K562 (cell line): Measurements from ENCODE around the gene SPRED2. TPM values are rescaled to one million over a fixed set of nuclear protein-coding genes. Genes with fewer than 3 reads are reported as not detected.

Experiments used
- ATAC-seq: fragments of 200-7000 bp; cut with Tn5 transposase; 3 replicates; pipeline ENCODE4 v1.9.1; 2020; ENCODE audit warnings: moderate library complexity
- BruUV-seq: library from RNA; stranded (reverse); fragments of 400-500 nt; replicated peaks from 2 replicates; lab custom pipeline; 2021; lab: Mats Ljungman, UMichigan
- CTCF ChIA-PET: fragments of 300-600 bp; formaldehyde crosslinking; extraction: SDS; loops from one replicate; lab custom pipeline; 2021; ENCODE audit warnings: low intra/inter-chr PET ratio; lab: Yijun Ruan, JAX
- POLR2A ChIA-PET: fragments of 300-600, 350-650 bp; sonication (Branson Sonifier 250); formaldehyde crosslinking; extraction: SDS; loops from one replicate; lab custom pipeline; 2021; ENCODE audit warnings: antibody characterized with exemption, inconsistent platforms; lab: Yijun Ruan, JAX
- DNase-seq, 4 experiments: peaks; one replicate each; pipeline versions ENCODE4 v3.0.0 to v3.0.0-alpha.2; 2011 to 2018; ENCODE audit warnings: low spot score in 3 of 4, mixed read lengths in 3 of 4; ENCODE audit errors: extremely low read depth in 1 of 4
- FAIRE-seq: peaks from 2 replicates; lab custom pipeline; 2011; peaks lifted over from hg19 to GRCh38; lab: Jason Lieb, UNC
- H2AFZ ChIP-seq: 2 replicates; pipeline ENCODE4 v1.6.0; 2011; ENCODE audit warnings: low read depth, low read length, control low read depth, inconsistent platforms
- H3K27ac ChIP-seq: fragments of 200-600 bp; 3 replicates; pipeline ENCODE4 v1.8.0; 2011; ENCODE audit warnings: low read depth, mild to moderate bottlenecking, control low read depth, inconsistent platforms, low read length, moderate library complexity, mixed read lengths; ENCODE audit errors: extremely low read depth
- H3K27me3 ChIP-seq, 2 experiments: fragments of 300-600 bp in 1 of 2; 2 replicates in 1 of 2; 3 replicates in 1 of 2; pipeline versions ENCODE4 v1.6.0 to v1.8.0; 2011; ENCODE audit warnings: inconsistent platforms in 2 of 2, low read length in 2 of 2, mild to moderate bottlenecking in 1 of 2, mixed read lengths in 1 of 2, moderate library complexity in 1 of 2; ENCODE audit not compliant: control insufficient read depth in 2 of 2, insufficient read depth in 2 of 2
- H3K36me3 ChIP-seq: fragments of 300-600 bp; 3 replicates; pipeline ENCODE4 v1.8.0; 2011; ENCODE audit warnings: mild to moderate bottlenecking, low read length, inconsistent platforms; ENCODE audit not compliant: control insufficient read depth, insufficient read depth
- H3K4me1 ChIP-seq, 2 experiments: fragments of 200-600 bp in 1 of 2; replicated peaks in 1 of 2; 2 replicates in 1 of 2; 3 replicates in 1 of 2; pipeline versions ENCODE4 v1.5.1 to v1.8.0; 2011; ENCODE audit warnings: inconsistent platforms in 2 of 2, low read length in 2 of 2, mild to moderate bottlenecking in 1 of 2, mixed read lengths in 1 of 2, moderate library complexity in 1 of 2; ENCODE audit not compliant: control insufficient read depth in 2 of 2, insufficient read depth in 2 of 2
- H3K4me2 ChIP-seq: 2 replicates; pipeline ENCODE4 v1.6.1; 2011; ENCODE audit warnings: low read length, control low read depth, inconsistent platforms, mixed read lengths; ENCODE audit not compliant: insufficient read depth
- H3K4me3 ChIP-seq: fragments of 200-600 bp; sonication (generic), shearing (Covaris generic); 2 replicates; pipeline ENCODE4 v1.5.1; 2016; ENCODE audit warnings: control low read depth, inconsistent platforms
- H3K79me2 ChIP-seq: fragments of 200-600 bp; 3 replicates; pipeline ENCODE4 v1.8.0; 2011; ENCODE audit warnings: low read length, inconsistent platforms; ENCODE audit not compliant: control insufficient read depth, insufficient read depth
- H3K9ac ChIP-seq, 2 experiments: 2 replicates each; pipeline versions ENCODE4 v1.6.0 to v1.6.1; 2011; ENCODE audit warnings: low read depth in 2 of 2, low read length in 2 of 2, control low read depth in 1 of 2, inconsistent platforms in 1 of 2, mild to moderate bottlenecking in 1 of 2, mixed read lengths in 1 of 2; ENCODE audit not compliant: insufficient read depth in 1 of 2
- H3K9me1 ChIP-seq: one replicate; pipeline ENCODE4 v1.6.0; 2011; ENCODE audit warnings: inconsistent platforms, mild to moderate bottlenecking, low read length, moderate library complexity; ENCODE audit not compliant: control insufficient read depth, insufficient read depth
- H3K9me3 ChIP-seq: replicated peaks from 2 replicates; pipeline ENCODE4 v1.5.1; 2011; ENCODE audit warnings: low read depth, low read length, inconsistent platforms; ENCODE audit not compliant: control insufficient read depth, insufficient read depth
- H4K20me1 ChIP-seq: replicated peaks from 2 replicates; pipeline ENCODE4 v1.6.1; 2011; ENCODE audit warnings: low read length, inconsistent platforms, mixed read lengths; ENCODE audit not compliant: control insufficient read depth, insufficient read depth
- ERF ChIP-seq: fragments of 450-650 bp; formaldehyde crosslinking; IDR thresholded peaks from 2 replicates; pipeline ENCODE4 v1.4.0; 2020; ENCODE audit warnings: mild to moderate bottlenecking, mixed read lengths
- FOXA3 ChIP-seq, 2 experiments: fragments of 450-650 bp in 1 of 2; sonication (generic) in 1 of 2; formaldehyde crosslinking; IDR thresholded peaks in 1 of 2; conservative IDR thresholded peaks in 1 of 2; 2 replicates each; pipeline versions ENCODE4 v1.4.0 to v1.8.0; 2020 to 2022; ENCODE audit warnings: mild to moderate bottlenecking in 2 of 2, missing genetic modification reagents in 1 of 2
- HMGN3 ChIP-seq: IDR thresholded peaks from 2 replicates; pipeline ENCODE4 v1.6.1; 2011; ENCODE audit warnings: borderline replicate concordance, low read depth, mild to moderate bottlenecking, mixed read lengths, low read length; ENCODE audit not compliant: insufficient read length; ENCODE audit errors: extremely low read depth
- WGBS: fragments of 100-300 bp; shearing (Covaris generic); methylation state at CpG from one replicate; pipeline ENCODE4 v1.1.6; 2016; ENCODE audit warnings: low coverage, mixed read lengths; ENCODE audit not compliant: insufficient coverage; ENCODE audit errors: missing lambda C conversion rate; 5-methylcytosine and 5-hydroxymethylcytosine counted together
- in situ Hi-C: fragments of 300-500 bp; cut with MboI; formaldehyde crosslinking; loops from 4 replicates; pipeline ENCODE4 v1.15.0; 2018; ENCODE audit warnings: inconsistent platforms, mixed read lengths
- intact Hi-C: fragments of 100-400 bp; cut with micrococcal nuclease; formaldehyde crosslinking; loops from 2 replicates; pipeline ENCODE4 v1.14.2; 2022
- polyA plus RNA-seq, 8 experiments: library from polyadenylated mRNA; depleted of rRNA in 4 of 8; stranded (reverse) in 5 of 8; unstranded in 3 of 8; fragments of >200 nt; fragmentation: Nextera tagmentation in 2 of 8; fragmentation: Illumina TruSeq in 1 of 8; extraction: Ambion mirVana in 2 of 8; extraction: Trizol in 1 of 8; gene quantifications; 2 replicates each; pipeline versions ENCODE4 v1.2.1 to v1.2.3, GENCODE V29; 2011 to 2014; ENCODE audit warnings: inconsistent platforms in 1 of 8, missing spikeins in 1 of 8
- total RNA-seq, 7 experiments: library from RNA; depleted of rRNA in 6 of 7; stranded (reverse); fragments of >200 nt in 6 of 7; fragmentation: Illumina TruSeq in 2 of 7; extraction: Trizol in 2 of 7; gene quantifications; 2 replicates each; pipeline versions ENCODE4 v1.2.1 to v1.2.3, GENCODE V29; 2011 to 2021; ENCODE audit warnings: low replicate concordance in 1 of 7
- TF ChIP-seq, protein P1 (sequence below): sonication (generic); formaldehyde crosslinking; IDR thresholded peaks from 2 replicates; pipeline ENCODE4 v1.8.1; 2023; ENCODE audit warnings: mild to moderate bottlenecking, missing genetic modification reagents

The SPRED2 gene
- total and polyA plus RNA-seq, 9 of the 15 experiments (the other 6 are each of a cell fraction or from before 2014, with no cell fraction given) = 4.6 to 50.8 (median 14.1) TPM

DNA sequence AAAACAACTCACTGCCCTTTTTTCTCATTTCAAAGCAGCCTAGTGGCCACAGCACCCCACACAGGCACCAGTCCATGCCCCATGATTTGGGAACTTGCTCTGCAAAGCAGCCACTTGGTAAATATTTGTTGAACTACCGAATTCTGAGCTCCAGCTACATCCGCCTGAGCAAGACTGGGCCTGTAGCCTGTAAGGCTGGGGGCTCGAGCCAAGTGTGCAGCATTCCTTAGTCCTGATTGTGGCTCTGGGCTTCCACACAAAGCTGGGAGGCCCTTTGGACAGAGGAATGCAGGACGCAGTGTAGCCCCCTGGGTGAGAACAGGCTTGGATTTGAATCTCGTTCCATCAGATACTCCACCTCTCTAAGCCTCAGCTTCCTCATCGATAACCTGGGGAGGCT is 116.3 kb downstream of the SPRED2 start:
- intact Hi-C loops (no loop called here), in situ Hi-C loops (no loop called here)
- Histone ChIP-seq H3K4me2 (no peak overlapping the region), H2AFZ (no peak overlapping the region), H3K27ac (no peak overlapping the region), H3K4me1 (peaks cover 0 to 3% of the 10 kb centered on the region in 2 experiments; a peak in 1 of 5 replicates), H4K20me1 (0 out of 2 replicates have a peak, but pooled peaks cover 3% of the 10 kb centered on the region), H3K79me2 (no peaks in the 10 kb centered on the region; the same call in 2 of the 3 replicates), H3K27me3 (no peaks in the 10 kb centered on the region), H3K4me3 (no peak overlapping the region), H3K9ac (no peak overlapping the region), H3K36me3 (peaks cover 85% of the 10 kb centered on the region), H3K9me3 (no peaks in the 10 kb centered on the region), H3K9me1 (no peaks in the 10 kb centered on the region)
- ATAC-seq (no peak), FAIRE-seq (no peak), DNase-seq (no peak)
- 96% methylated on average over 5 of the region's 6 CpGs for WGBS
- ChIA-PET CTCF (no interaction called here), POLR2A (no interaction called here)
- BruUV-seq = no TSS peak
- TF ChIP-seq HMGN3 = no peak
- no peak for TF ChIP-seq ERF (CRISPR knock-in tag)
- TF ChIP-seq, protein P1, sequence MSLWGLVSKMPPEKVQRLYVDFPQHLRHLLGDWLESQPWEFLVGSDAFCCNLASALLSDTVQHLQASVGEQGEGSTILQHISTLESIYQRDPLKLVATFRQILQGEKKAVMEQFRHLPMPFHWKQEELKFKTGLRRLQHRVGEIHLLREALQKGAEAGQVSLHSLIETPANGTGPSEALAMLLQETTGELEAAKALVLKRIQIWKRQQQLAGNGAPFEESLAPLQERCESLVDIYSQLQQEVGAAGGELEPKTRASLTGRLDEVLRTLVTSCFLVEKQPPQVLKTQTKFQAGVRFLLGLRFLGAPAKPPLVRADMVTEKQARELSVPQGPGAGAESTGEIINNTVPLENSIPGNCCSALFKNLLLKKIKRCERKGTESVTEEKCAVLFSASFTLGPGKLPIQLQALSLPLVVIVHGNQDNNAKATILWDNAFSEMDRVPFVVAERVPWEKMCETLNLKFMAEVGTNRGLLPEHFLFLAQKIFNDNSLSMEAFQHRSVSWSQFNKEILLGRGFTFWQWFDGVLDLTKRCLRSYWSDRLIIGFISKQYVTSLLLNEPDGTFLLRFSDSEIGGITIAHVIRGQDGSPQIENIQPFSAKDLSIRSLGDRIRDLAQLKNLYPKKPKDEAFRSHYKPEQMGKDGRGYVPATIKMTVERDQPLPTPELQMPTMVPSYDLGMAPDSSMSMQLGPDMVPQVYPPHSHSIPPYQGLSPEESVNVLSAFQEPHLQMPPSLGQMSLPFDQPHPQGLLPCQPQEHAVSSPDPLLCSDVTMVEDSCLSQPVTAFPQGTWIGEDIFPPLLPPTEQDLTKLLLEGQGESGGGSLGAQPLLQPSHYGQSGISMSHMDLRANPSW = no peak
- no peak for TF ChIP-seq FOXA3 (CRISPR knock-in tag; conservative IDR thresholded peaks at IDR 0.05 in 1 of 2, IDR thresholded peaks at IDR 0.05 in 1 of 2)
